ENCODE results near the gene DNAI7. TPM values are rescaled to one million over a fixed set of nuclear protein-coding genes. Genes with fewer than 3 reads are reported as not detected.
A peak's percentile ranks its signal among the peaks of the same experiment; 100 is the strongest.

The DNAI7 gene
- 0.15 TPM for polyA plus RNA-seq (2013, experiment 1 of 2)
- polyA plus RNA-seq (2013, experiment 2 of 2), result 0.51 TPM

- Histone ChIP-seq H3K9ac (ENCODE audit: low read depth, low read length) (peak within 1 kb of the TSS; percentile 92), H3K9me3 (ENCODE audit: insufficient read depth, low read depth, low read length) (no peaks in the 10 kb centered on the region), H3K36me3 (ENCODE audit: insufficient read depth, low read length) (no peaks in the 10 kb centered on the region), H3K4me1 (ENCODE audit: insufficient read depth, low read length) (peaks cover 8% of the 10 kb centered on the region; the same call in 1 of the 2 replicates), H3K27me3 (ENCODE audit: insufficient read depth, low read length) (no peaks in the 10 kb centered on the region), H3K27ac (ENCODE audit: low read depth, low read length) (peak within 1 kb of the TSS; percentile 90), H3K4me3 (ENCODE audit: low read length) (peak within 1 kb of the TSS; percentile 80)
- WGBS, result under 1% methylated on average over 53 of the region's 54 CpGs
These were observed at the start of gene DNAI7, which contains the start of gene ETFRF1 for GRCh38 chr12:25195056-25195971. Gene DNAI7 (minus strand): TSS chr12:25195160. CDS start chr12:25195078, 82 bp downstream. Gene ETFRF1 (plus strand): TSS chr12:25195237. CDS start chr12:25203957, 8,720 bp downstream.

GRCh38 chr12:25243680-25243990, 48.7 kb upstream of the DNAI7 start:
- Histone ChIP-seq H3K36me3 (ENCODE audit: insufficient read depth, low read length) (peaks cover 51% of the 10 kb centered on the region), H3K9me3 (ENCODE audit: insufficient read depth, low read depth, low read length) (no peaks in the 10 kb centered on the region), H3K9ac (ENCODE audit: low read depth, low read length) (no peak overlapping the region), H3K4me1 (ENCODE audit: insufficient read depth, low read length) (no peaks in the 10 kb centered on the region), H3K4me3 (ENCODE audit: low read length) (no peak overlapping the region), H3K27ac (ENCODE audit: low read depth, low read length) (no peak overlapping the region), H3K27me3 (ENCODE audit: insufficient read depth, low read length) (no peaks in the 10 kb centered on the region)

GRCh38 chr12:25242981-25243679, 48.2 kb upstream of the DNAI7 start:
- no peaks in the 10 kb centered on the region for H3K9me3 ChIP-seq (ENCODE audit: insufficient read depth, low read depth, low read length)
- peaks cover 56% of the 10 kb centered on the region for H3K36me3 ChIP-seq (ENCODE audit: insufficient read depth, low read length)
- no peak overlapping the region for H3K9ac ChIP-seq (ENCODE audit: low read depth, low read length)
- H3K4me1 ChIP-seq (ENCODE audit: insufficient read depth, low read length), result no peaks in the 10 kb centered on the region
- no peak overlapping the region for H3K4me3 ChIP-seq (ENCODE audit: low read length)
- WGBS, result 93% methylated on average over 5 of the region's 5 CpGs
- H3K27me3 ChIP-seq (ENCODE audit: insufficient read depth, low read length), result no peaks in the 10 kb centered on the region
- H3K27ac ChIP-seq (ENCODE audit: low read depth, low read length), result no peak overlapping the region

GRCh38 chr12:25241167-25242020, 46.4 kb upstream of the DNAI7 start:
- H3K9me3 ChIP-seq (ENCODE audit: insufficient read depth, low read depth, low read length), result no peaks in the 10 kb centered on the region
- H3K4me3 ChIP-seq (ENCODE audit: low read length), result no peak overlapping the region
- H3K27me3 ChIP-seq (ENCODE audit: insufficient read depth, low read length), result no peaks in the 10 kb centered on the region
- peaks cover 67% of the 10 kb centered on the region for H3K36me3 ChIP-seq (ENCODE audit: insufficient read depth, low read length)
- 93% methylated on average over 2 of the region's 6 CpGs for WGBS
- H3K9ac ChIP-seq (ENCODE audit: low read depth, low read length), result no peak overlapping the region
- no peak overlapping the region for H3K27ac ChIP-seq (ENCODE audit: low read depth, low read length)
- H3K4me1 ChIP-seq (ENCODE audit: insufficient read depth, low read length), result no peaks in the 10 kb centered on the region; the same call in 1 of the 2 replicates

GRCh38 chr12:25236626-25237025, 41.7 kb upstream of the DNAI7 start:
- Histone ChIP-seq H3K27ac (ENCODE audit: low read depth, low read length) (no peak overlapping the region), H3K36me3 (ENCODE audit: insufficient read depth, low read length) (peaks cover 73% of the 10 kb centered on the region)
- 99% methylated on average over 3 of the region's 4 CpGs for WGBS

GRCh38 chr12:25236190-25236589, 41.2 kb upstream of the DNAI7 start:
- Histone ChIP-seq H3K4me3 (ENCODE audit: low read length) (no peak overlapping the region), H3K36me3 (ENCODE audit: insufficient read depth, low read length) (peaks cover 73% of the 10 kb centered on the region), H3K27ac (ENCODE audit: low read depth, low read length) (no peak overlapping the region), H3K9me3 (ENCODE audit: insufficient read depth, low read depth, low read length) (no peaks in the 10 kb centered on the region), H3K9ac (ENCODE audit: low read depth, low read length) (no peak overlapping the region), H3K27me3 (ENCODE audit: insufficient read depth, low read length) (no peaks in the 10 kb centered on the region), H3K4me1 (ENCODE audit: insufficient read depth, low read length) (no peaks in the 10 kb centered on the region; the same call in 1 of the 2 replicates)
- WGBS, result 67% methylated on average over 1 of the region's 1 CpG

More at GRCh38 chr12:25236626-25237025, 41.7 kb upstream of the DNAI7 start:
- Histone ChIP-seq H3K9me3 (ENCODE audit: insufficient read depth, low read depth, low read length) (no peaks in the 10 kb centered on the region), H3K4me1 (ENCODE audit: insufficient read depth, low read length) (no peaks in the 10 kb centered on the region; the same call in 1 of the 2 replicates), H3K27me3 (ENCODE audit: insufficient read depth, low read length) (no peaks in the 10 kb centered on the region), H3K4me3 (ENCODE audit: low read length) (no peak overlapping the region), H3K9ac (ENCODE audit: low read depth, low read length) (no peak overlapping the region)

GRCh38 chr12:25213338-25213737, 18.4 kb upstream of the DNAI7 start:
- Histone ChIP-seq H3K27me3 (ENCODE audit: insufficient read depth, low read length) (no peaks in the 10 kb centered on the region), H3K4me3 (ENCODE audit: low read length) (no peak overlapping the region), H3K27ac (ENCODE audit: low read depth, low read length) (no peak overlapping the region), H3K4me1 (ENCODE audit: insufficient read depth, low read length) (no peaks in the 10 kb centered on the region), H3K9ac (ENCODE audit: low read depth, low read length) (no peak overlapping the region), H3K36me3 (ENCODE audit: insufficient read depth, low read length) (peaks cover 31% of the 10 kb centered on the region), H3K9me3 (ENCODE audit: insufficient read depth, low read depth, low read length) (no peaks in the 10 kb centered on the region)
- WGBS, result no CpG with 5 or more reads among the region's 1 CpG

- no peaks in the 10 kb centered on the region for H3K27me3 ChIP-seq (ENCODE audit: insufficient read depth, low read length)
- peaks cover 59% of the 10 kb centered on the region for H3K36me3 ChIP-seq (ENCODE audit: insufficient read depth, low read length)
- H3K9ac ChIP-seq (ENCODE audit: low read depth, low read length), result no peak overlapping the region
- H3K4me1 ChIP-seq (ENCODE audit: insufficient read depth, low read length), result no peaks in the 10 kb centered on the region
- no peak overlapping the region for H3K4me3 ChIP-seq (ENCODE audit: low read length)
- WGBS, result 88% methylated on average over 1 of the region's 1 CpG
- no peaks in the 10 kb centered on the region for H3K9me3 ChIP-seq (ENCODE audit: insufficient read depth, low read depth, low read length)
- no peak overlapping the region for H3K27ac ChIP-seq (ENCODE audit: low read depth, low read length)
These were observed 13.6 kb upstream of the DNAI7 start for GRCh38 chr12:25208554-25208953.

- Histone ChIP-seq H3K9ac (ENCODE audit: low read depth, low read length) (no peak overlapping the region), H3K27ac (ENCODE audit: low read depth, low read length) (no peak overlapping the region), H3K4me3 (ENCODE audit: low read length) (no peak overlapping the region), H3K27me3 (ENCODE audit: insufficient read depth, low read length) (no peaks in the 10 kb centered on the region), H3K9me3 (ENCODE audit: insufficient read depth, low read depth, low read length) (no peaks in the 10 kb centered on the region), H3K4me1 (ENCODE audit: insufficient read depth, low read length) (no peaks in the 10 kb centered on the region), H3K36me3 (ENCODE audit: insufficient read depth, low read length) (peaks cover 55% of the 10 kb centered on the region)
- WGBS, result no CpG with 5 or more reads among the region's 1 CpG
These were observed 12.9 kb upstream of the DNAI7 start for GRCh38 chr12:25207846-25208245.

- Histone ChIP-seq H3K36me3 (ENCODE audit: insufficient read depth, low read length) (peaks cover 55% of the 10 kb centered on the region), H3K9me3 (ENCODE audit: insufficient read depth, low read depth, low read length) (no peaks in the 10 kb centered on the region), H3K4me1 (ENCODE audit: insufficient read depth, low read length) (no peaks in the 10 kb centered on the region), H3K9ac (ENCODE audit: low read depth, low read length) (no peak overlapping the region), H3K27me3 (ENCODE audit: insufficient read depth, low read length) (no peaks in the 10 kb centered on the region), H3K27ac (ENCODE audit: low read depth, low read length) (no peak overlapping the region), H3K4me3 (ENCODE audit: low read length) (no peak overlapping the region)
- 97% methylated on average over 6 of the region's 6 CpGs for WGBS
These were observed 12.5 kb upstream of the DNAI7 start for GRCh38 chr12:25207411-25207810.
